ENCODE results near the gene NR2C2.

NR2C2 gene

DNA sequence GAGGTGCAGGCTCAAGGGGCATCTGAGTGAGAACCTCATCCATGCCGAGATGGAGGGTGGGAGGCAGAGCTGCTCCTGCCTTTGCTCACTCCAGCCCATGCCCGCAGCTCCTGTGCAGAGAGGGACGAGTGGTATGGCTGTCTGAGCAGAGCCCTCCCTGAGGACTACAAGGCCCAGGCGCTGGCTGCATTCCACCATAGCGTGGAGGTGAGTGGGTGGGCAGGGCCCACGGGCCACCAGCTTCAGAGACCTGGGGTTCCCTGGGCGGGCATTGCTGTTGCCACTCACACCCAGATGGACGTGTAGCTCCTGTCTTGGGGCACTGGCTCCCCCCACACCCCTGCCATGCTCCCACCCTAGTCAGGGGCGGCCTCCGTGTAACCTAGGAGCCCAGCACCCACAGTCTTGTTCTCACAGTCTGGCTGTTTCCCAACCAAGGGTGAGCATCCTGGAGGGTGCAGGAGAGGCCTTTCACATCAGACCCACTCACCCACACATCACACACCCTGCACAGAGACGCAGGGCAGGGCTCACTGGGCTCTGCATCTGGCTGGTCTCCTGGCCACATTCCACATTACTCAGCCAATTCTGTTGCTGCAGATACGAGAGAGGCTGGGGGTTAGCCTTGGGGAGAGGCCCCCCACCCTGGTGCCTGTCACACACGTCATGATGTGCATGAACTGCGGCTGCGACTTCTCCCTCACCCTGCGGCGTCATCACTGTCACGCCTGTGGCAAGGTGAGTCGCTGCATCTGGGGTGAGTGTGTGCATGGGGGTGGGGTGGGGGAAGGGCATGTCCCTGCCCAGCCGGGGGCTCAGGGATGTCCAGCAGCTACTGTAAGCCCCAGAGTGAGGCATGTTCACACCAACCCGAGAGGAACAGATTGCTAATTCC, 25.3 kb upstream of the NR2C2 start:
- DNase-seq = no peak

DNA sequence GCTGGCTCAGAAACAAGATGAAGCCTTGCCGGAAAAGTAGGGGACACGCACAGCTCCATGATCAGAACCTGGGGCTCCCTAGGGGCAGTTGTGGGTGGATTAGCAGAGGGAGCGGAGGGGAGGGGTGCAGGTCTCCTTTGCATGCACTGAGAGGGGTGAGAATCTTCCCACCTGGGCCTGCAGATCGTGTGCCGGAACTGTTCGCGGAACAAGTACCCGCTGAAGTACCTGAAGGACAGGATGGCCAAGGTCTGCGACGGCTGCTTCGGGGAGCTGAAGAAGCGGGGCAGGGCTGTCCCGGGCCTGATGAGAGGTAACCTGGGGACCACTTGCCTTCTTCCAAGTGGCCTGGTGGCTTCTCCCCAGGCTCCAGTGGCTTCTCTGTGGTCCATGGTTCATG, 24.5 kb upstream of the NR2C2 start:
- DNase-seq = no peak

DNA sequence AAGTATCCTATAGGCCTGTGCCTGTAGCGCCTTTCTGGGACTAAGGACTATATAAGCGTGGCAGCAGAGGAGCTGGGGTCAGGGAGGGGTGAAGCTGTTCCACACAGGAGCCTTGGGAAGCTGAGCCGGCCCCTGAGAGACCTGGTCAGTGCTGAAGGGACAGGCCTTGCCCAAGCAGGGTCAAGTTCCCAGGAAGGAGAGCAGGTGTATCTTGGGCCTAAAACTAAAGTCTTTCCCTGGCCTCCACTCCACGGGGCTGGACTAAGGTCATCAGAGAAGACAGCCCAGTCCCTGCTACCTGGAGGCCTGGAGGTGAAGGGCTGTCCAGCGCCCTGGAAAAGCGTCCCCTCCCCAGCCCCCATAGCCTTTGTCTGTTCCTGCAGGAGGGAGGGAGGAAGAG, 23.9 kb upstream of the NR2C2 start:
- DNase-seq = no peak

DNA sequence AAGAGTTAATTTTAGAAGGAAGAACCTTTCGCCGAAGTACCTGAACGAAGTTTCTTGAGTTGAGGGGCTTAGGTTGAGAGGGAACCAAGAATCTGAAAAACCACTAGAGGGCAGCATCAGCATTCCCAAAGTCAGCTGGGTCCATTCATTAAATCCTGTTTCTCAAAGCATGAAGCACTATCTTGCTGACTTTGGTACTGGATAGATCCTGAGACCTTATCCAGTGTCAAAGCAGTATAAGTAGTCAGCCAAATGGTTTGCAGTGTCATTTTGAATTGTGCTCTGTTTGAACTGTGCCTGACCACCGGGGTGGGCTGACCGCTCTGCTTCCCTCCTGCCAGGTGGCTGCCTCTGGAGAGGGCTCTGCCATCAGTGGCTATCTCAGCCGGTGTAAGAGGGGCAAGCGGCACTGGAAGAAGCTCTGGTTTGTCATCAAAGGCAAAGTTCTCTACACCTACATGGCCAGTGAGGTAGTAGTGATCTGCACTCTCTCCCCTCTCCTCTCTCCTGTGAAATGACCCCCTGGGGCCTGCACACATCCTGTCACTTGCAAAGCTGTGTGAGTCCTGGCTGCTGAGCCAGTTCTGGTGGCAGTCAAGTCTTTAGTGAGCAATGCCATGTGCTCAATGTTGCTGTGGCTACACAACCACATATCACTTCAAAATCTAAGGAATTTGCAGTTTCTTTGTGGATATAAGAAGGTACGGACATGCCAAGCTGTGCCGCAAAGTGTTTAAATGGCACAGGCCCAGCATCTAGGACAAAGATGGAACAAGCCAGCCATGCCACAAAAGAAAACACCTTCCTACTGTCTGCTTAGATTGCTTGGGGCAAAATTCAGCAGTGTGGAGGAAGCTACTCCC, 21.4 kb upstream of the NR2C2 start:
- peak in 1 of 2 donors; percentile 65 for DNase-seq

DNA sequence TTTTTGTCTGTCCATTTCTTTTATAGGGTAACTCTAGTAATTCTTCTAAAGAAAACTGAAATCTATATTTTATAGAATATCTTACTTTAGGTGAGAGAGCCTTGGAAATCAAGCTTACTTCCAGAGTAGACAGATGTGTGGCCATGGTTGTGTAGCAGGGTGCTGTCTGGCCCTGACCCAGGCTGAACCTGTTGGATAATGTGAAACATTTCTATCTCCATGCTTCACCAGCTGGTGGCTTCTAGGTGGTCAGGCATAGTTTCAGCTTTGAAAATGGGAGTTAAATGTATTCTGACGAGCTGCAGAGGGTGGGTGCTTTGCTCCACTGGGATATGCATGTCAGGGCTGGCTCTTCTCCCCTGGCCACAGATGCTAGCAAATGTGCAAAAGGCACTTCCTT, 20.8 kb upstream of the NR2C2 start:
- no peak for DNase-seq

DNA sequence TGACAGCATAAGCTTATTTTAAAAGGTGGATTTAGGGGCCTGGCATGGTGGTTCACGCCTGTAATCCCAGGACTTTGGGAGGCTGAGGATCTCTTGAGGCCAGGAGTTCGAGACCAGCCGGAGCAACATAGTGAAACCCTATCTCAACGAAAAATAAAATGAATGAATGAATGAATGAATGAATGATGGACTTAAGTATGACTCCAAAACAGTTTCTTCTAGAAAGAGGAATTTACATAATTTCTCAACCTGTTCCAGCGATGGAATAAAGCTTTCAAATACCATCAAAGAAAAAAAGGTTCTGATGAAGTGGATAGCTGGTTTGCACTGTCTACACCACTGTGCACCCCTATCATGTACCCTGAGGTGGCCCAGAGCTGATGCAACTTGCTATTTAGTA, 20.1 kb upstream of the NR2C2 start:
- no peak for DNase-seq

DNA sequence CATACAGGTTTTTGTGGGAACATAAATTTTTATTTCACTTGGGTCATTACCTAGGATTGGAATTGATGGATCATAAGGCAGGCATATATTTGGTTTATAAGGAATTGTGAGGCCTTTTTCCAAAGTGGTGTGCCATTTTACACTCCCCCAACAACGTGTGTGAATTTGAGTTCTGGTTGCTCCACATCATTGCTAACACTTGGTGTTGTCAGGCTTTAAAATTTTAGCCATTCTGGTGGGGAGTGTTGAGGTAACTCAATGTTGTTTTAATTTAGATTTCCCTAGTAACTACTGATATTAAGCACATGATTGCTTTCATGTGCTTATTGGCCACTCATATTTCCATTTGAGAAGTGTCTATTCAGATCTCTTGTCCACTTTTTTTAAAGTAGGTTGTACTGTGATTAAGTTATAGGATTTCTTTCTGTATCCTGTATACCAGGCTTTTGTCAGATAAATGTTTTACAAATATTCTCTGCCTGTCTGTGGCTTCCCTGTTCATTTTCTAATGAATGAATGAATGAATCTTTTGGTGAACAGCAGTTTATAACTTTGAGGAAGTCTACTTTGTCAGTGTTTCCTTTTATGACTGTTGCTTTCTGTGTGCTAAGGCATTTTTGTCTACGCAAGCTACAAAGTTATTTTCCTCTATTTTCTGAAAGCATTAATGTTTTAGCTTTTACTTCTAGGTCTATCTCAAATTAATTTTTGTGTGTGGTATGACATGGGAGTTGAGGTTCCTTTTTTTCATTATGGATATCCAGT, 17.9 kb upstream of the NR2C2 start:
- peak in 1 of 2 donors; percentile 10 for DNase-seq

DNA sequence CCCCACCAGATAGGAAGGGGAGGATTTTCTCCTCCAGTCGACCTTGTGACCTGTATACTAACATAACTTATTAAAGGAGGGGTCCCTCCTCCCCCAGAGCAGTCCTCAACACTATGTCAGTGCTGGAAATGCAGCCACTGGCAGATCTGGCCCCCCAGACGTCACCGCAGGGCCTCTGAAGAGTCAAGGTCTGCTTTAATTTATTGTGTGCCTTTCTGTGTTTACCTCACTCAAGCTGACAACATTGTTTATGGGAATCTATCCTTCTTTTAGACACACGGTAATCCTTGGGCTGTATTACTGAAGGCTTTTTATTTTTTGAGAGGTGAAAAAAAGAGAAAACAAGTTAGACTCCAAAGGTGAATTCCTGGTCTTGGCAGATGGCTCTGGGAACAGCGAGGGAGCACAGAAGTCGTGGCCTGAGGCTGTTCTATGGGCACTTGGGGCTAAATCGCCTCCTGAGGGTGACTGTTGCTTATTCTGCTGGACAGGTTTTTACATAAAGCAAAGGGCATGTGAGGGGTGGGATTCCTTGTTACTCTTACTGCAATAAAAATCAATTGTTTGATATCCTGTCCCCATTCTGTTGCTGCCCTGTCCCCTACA, 13.5 kb upstream of the NR2C2 start:
- DNase-seq = no peak

DNA sequence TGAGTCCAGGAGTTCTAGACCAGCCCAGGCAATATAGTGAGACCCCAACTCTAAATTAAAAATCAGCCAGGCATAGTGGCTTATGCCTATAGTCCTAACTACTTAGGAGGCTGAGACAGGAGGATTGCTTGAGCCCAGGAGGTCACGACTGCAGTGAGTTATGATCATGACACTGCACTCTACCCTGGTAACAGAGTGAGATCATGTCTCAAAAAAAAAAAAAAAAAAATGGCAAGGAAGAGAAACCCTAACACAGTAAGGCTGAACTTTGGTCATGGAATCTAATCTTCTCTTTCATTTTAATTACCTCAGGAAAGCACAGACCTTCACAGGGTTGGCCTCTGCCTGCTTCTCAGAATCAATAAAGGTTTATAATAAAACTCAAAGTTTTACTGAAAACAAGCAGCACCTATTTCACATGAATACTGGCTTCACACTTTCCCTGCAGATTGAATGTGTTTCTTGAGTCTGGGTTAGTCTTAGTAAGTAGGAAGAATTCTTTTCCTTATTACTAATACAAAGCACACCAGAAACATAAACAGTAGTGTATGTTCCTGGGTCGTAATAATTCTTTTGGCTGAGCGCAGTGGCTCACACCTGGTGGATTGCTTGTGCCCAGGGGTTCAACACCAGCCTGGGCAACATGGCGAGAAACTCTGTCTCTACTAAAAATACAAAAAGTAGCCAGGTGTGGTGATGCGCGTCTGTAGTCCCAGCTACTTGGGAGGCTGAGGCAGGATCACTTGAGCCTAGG, 11.6 kb upstream of the NR2C2 start:
- DNase-seq = no peak

DNA sequence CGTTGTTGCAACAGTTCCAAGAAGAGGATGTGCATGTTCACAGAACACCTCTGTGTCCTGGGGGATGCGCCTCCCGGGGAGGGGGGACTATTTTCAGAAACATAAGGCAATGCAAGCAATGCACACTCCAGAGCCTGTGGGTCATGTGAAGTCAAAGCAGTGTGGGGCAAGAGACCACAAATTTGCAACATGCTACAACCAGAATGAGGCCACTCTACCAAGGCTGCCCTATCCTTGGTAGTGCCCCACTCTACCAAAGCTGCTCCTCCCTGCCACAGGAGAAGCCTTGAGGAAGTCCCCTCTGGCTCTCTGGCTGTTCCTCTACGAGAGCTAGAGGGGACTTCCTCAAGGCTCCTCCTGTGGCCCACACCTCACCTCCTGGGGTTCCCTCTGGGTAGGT, 8.4 kb upstream of the NR2C2 start:
- peak; percentile 12 to 28 for DNase-seq

DNA sequence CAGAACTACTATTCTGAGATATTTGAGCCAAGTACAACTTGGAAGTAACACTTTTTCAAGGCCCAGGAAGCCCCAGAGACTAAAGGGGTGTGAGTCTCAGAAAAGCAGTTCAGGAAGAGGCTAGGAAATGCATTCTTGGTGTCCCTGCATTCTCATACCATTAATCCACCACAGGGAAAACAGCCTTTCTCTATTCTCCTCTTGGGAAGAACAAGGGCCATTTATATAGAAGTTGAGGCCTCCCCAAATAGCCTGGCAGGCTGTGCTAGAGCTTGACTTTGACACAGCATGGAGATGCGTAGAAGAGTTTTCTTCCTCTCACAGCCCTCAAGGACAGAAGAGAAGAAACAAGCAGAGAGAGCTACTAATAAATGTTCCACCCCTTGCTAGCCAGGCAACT, 5.5 kb upstream of the NR2C2 start:
- DNase-seq = no peak

DNA sequence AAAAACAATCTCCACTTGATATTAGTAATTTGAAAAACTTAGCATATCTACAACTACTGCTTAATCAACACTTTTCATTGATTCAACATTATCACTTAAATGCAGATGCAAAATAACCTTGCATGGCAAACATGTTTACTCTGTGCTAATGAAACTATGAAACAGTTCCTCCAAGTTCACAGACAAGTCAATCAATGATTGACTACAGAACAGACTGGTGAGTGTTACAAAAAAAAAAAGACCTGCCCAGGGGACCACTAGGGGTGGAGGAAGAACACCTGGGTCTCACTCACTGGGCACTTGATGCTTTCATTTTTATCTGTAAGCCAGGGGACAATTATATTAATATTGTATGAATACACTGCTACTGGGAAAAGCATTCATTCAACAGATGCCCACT, 4.3 kb upstream of the NR2C2 start:
- DNase-seq = no peak

DNA sequence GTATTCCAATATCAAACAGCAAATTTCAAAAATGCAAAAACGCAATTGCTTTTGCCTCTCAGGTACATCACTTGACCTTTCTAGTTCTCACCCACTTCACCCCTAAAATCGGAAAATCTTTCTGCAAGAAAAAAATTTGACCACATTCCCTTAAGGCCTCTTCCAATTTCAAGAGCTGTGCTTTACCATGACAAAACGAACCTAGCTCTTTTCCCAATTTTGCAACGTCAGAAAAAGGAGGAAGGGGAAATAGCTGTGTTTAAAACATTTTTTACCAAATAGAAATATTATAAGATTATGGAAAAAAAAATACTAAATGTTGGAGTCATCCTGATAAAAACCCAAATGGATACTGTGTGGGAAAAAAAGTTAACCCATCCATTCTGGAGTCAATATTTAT, 1.1 kb upstream of the NR2C2 start:
- DNase-seq = peak; percentile 43 to 45

DNA sequence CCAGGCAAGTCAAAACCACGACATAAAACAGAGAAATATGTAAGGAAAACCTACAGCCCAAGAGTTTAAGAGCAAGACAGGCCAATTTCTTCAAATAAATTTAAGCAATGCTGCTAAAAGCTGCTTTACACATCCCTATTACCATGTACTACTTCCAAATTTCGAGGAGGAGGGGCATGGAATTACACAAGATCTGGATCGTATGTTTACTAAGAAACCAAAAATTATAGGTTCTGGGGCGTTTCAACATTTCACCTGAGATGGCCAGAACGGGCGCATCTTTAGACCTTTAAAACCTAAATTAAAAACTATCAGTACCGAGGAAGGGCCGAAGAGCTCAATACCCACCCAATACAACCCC, 664 bp upstream of the NR2C2 start:
- DNase-seq = peak in 1 of 2 donors; percentile 10

DNA sequence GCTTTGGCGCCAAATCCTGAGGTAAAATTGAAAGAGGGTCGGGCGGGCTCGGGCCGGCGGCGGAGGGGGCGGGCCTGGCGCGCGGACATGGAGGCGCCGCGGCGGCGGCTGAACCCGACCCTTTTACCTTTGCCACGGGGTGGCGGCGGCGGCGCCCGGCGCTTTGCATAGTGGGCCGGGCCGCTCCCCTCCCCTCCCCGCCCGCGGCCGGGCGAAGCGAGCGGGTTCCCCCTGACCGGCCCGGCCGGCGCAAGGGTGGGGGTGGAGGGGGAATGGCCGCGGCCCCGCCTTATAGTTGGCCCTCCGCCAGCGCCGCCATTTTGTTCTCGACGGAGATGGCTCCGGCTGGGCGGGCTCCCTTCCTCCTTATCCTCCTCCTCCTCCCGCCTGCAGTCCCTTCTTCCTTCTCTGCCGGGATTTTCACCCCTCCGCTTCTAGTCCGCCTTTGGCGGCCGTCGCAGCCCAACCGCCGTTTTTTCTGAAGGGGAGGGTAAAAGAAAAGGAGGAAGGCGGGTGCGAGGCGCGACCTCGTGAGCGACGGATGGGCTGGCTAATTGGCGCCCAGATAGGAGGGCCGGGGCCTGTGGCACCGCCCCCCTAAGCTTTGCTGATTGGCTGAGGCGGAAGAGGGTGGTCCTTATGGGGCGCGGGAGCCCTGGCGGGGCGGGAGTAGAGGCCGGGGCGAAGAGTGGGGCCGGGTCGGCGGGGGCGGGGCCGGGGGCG, 664 bp downstream of the NR2C2 start:
- DNase-seq = peak; percentile 93 to 98

DNA sequence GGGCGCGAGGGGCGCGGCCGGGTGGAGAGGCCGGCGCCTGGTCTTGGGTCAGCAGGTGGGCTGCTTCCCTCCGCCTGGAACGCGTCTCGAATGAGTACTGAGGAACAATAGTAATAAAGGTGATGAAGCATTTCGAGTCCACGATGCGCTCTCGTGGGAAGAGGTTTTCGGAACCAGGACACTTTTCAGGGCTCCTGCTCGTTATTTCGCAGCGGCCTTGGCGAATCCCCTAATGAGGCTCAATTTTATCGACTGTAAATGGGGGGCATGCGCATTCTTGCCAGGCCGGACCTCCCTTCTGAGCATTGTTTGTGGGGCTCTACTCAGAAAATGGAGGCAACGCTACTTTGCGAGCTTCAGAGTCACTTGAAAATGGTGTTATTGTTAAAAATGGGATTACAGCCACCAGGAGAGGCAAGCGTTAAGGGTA, 1.2 kb downstream of the NR2C2 start:
- DNase-seq = no peak

DNA sequence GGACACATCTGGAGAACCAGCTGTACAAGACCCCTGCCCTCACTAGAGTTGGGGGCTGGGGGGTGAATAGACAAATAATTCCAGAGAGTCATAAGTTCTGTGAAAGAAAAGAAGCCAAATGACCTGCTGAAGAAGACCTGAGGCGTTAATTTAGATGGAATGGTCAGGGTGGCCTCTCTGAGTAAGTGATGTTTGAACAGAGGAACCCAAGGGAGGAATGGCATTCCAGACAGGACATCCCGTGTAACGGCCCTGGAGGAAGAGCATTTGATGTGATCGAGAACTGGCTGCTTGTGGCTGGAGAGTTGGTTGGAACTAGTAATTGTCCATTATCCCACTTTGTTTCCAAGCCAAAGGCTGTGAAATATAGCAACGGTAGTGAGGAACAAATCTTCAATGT, 1.7 kb downstream of the NR2C2 start:
- DNase-seq = no peak

DNA sequence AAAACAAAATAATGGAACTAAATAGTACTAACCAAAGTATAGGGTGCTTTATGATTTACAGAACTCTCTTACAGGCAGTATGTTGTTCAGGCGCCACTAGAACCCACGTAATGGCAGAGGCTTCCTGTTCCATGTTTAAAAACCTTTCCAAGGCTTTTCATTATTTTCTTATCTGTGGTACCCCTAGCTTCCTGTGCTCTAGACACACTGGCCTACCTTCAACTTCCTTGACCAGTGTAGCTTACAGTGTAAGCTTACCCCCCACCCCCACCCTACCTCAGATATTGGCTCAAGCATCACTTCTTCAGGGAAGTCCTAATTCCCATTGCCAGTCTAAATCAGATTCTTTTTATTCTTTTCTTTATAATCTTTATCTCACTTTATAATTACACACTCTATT, 2.9 kb downstream of the NR2C2 start:
- DNase-seq = no peak

DNA sequence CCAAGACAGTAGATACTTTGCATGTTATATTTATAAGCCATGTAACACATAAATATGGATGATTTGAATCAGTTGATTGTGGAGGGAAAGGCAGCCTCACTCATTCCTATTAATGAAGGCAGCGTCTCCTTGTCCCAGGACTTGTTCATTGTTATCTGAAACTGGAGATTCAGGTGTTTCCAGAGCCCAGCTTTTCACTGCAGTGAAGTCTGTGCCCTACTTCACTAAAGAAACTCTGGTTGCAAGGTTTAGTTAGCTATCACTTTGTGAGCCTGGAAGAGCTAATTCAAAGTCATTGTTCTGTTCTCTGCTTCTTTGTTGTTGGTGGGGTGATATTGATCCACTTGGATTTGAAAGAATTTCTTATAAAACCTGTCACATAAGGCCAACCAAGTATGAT, 9.8 kb downstream of the NR2C2 start:
- no peak for DNase-seq

DNA sequence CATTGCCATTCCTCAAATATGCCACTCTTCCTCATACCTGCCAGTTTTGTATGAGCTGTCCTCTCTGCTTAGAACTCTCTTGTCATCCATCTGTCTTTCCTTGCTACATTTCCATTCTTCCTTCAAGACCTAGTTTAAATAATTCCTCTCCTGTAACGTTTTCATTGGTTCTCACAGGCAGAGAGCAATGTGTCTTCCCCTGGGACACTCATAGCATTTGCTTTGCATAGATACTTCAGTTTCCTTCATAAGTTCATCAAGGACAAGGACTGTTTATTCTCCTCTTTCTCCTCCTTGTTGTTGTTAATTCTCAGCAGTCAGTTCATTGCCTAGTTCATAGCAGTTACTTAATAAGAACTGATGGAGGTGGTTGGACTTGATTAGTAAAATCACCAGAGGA, 10.5 kb downstream of the NR2C2 start:
- DNase-seq = no peak

DNA sequence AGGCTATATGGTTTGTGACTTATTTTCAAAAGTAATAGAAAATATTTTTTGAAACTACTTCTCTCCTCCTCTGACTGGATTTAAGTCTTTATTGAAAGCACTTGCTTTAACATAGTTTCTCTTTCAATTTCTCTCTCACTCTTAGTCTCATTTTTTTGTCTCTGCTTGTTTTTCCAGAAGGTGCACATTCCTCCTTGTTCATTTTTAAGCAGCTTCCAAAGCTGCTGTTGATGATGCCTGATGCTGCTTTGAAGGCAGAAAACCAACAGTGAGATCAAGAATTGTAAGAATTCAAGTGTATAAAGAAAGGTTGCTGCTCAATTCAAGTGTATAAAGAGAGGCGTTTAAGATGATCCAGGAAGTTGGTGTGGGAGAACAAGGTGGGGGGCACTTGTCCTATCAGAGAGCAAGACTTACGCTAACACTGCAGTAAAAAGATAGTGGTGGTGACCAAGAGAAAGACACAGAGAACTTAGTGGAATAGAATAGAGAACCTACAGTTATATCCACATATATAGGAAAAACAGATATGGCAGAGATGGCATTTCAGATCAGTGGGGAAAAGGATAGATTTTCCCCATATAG, 12.1 kb downstream of the NR2C2 start:
- DNase-seq = no peak

All from inflammatory macrophage treated with lipopolysaccharide for 1 hour (primary cell).